Eye (tissue), 1 donor: ENCODE results near the gene GPX2.

Source experiments
- DNase-seq: peaks from one replicate; pipeline ENCODE4 v3.0.0-alpha.2; 2015

GPX2 gene

DNA sequence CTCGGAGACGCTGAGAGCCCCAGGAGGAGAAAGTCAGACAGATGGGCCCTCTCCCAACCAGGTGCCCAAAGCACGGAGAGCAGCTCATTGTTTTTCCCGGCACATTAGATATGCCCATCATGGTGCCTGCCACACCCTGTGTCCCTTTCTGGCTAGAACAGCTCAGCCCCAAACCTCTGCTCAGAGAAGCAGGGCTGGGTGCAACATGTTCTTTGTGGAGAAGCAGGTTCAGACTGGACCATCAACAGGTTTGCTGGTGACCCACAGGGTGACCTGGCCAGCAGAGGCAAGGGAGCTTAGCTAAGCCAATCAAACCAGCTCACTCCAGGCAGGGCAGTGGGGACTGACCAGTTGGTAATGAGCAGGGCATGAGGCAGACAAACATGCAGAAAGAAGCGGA is 16.2 kb upstream of the GPX2 start:
- no peak for DNase-seq

DNA sequence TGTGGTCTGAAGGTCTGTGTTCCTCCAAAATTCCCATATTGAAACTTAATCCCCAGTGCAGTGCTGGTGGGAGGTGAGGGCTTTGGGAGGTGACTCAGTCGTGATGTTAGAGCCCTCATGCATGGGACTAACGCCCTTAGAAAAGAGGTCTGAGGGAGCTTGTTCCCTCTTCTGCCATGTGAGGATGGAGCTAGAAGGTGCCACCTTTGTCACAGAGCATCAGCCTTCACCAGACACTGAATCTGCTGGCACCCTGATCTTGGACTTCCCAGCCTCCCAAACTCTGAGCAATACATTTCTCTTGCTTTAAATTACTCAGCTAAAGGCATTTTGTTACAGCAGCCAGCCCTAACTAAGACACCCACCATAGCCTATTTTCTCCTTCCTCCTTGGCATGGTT is 15.7 kb upstream of the GPX2 start:
- no peak for DNase-seq

DNA sequence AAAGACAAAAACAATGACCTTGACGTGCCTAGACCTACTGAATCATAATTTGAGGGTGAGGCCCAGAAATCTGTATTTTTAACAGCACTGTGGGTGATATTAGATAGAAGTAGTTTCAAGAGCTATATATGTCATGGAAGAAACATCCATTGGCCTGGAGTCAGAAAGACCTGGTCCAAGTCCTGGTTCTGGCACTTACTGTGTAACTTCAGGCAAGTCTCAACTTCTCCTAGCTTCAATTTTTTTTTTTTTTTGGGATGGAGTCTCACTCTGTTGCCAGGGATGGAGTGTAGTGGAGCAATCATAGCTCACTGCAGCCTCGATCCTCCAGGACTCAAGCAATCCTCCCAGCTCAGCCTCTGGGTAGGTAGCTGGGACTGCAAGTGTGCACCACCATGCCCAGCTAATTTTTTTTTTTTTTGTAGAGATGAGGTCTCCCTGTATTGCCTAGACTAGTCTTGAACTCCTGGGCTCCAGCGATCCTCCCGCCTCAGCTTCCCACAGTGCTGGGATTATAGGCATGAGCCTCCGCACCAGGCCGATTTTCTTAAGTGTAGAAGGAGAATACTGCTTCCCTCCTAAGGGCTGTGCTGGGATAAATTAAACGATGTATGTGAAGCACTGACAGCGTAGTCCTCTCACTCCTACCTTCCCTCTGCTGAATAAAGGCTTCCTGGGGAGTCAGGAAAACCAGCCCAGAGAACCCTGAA is 14.3 kb upstream of the GPX2 start:
- no peak for DNase-seq

DNA sequence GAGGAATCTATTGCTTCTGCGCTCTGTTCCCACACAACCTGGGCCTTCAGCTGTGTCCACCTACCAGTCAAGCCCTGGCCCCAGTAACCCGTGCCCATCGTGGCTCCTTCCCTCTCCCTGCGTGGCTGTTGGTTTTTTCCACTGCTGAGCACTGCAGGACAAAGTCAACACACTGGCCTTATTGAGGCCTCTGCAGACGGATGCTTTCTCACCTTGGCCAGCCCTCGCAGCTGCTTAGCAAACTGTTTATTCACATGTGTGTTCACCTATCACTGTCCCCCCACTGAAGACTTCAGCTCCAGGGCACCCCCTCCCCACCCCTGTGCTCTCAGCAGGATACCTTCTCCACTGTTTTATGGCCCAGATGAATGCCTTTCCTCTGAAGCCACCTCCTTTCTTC is 12.8 kb upstream of the GPX2 start:
- no peak for DNase-seq

DNA sequence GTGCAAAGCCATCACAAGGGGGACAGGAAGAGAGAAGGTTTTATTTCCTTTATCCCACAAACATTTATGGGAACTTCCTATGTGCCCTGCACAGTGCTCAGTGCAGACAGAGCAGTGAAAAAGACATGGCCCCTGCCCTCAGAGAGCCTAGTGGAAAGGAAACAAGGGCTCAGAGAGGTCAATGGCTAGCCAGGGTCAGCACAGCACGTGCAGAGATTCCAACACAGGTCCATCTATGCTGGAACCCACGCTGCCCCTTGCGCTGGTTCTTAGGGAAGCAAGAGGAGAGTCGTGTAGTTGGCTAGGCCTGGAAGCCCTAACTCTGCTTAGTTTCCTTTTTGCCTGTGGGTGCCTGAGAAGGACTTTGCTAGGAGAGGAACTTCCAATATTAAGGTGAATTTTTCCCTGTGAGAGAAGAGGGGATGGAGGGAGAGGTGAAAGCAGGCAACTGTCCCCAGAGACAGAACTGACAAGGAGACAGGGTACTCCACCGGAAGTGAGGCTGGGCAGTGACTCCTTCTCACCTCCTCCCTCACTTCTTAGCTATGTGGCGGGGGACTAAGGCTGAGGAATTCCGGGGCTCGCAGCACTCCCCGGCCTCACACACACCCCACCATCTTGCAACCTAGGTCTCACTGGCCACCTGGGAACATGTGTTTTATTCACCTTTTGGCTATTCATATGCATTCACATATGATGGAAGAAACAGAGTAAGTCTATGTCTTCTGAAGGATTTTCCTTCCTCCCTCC is 12.1 kb upstream of the GPX2 start:
- no peak for DNase-seq

DNA sequence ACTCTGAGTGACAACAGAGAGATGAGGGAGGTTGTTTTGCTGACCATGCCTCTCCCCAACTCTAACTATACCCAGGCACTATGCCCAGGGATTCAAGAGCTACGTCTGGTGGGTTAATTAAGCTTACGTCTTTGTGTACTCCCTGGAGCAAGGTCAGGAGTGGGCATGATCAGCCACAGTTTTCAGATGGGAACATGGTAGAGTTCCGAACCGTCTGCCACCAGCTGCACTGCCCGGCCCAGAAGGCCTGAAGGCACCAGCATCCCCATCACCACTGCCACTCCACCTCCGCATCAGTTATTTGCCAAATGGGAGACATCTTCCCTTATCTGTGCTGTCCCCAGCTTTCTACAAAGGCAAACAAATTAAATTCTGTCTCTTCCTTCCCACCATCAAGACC is 11.1 kb upstream of the GPX2 start:
- no peak for DNase-seq

DNA sequence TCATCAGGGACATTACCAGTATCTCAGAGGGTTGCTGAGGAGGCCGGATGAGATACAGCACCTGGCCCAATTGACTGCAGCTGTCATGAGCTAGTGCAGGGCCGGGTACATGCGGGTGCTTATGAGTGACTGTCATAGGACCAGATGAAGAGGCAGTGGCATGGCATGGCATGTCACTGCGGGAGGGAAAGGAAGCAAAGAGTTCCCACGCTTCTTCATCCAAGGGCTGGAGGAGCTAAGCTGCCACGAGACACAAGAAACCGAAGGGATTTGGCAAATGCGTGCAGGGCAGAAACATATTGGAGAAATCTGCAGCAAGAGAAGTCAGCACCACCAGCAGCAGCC is 10.7 kb upstream of the GPX2 start:
- no peak for DNase-seq

DNA sequence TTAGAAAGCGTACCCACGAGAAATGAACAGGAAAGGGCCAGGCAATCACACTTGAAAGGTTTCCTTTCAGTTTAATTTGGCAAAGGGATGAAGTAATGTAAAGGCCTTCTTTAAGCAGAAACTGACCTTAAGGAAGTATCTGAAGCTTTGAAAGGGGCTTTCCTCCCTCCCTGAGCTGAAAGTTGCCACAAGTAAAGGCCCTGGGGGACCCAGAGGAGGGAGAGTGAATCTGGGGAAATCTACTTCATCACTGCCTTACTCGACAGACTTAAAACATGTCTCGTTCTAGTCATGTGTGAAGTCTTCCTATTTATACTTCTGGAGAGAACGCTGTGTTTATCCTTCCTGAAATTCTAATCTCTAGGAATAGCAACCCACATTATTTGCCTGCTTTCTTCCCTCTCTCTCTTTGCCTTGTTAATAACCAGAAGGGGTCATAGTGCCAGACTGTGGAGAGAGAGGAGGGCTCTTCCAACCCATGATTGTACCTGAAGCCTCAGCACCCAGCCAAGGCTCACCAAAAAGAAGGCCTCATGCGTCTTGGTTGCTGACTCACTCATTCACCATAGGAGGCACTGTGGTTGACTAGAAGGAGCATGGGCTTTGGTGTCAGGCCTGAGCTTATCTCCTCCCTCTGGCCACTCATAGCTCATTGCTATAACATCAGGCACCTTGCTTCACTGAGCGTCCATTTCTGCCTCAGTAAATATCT is 10.2 kb upstream of the GPX2 start:
- peak; percentile 20 for DNase-seq

DNA sequence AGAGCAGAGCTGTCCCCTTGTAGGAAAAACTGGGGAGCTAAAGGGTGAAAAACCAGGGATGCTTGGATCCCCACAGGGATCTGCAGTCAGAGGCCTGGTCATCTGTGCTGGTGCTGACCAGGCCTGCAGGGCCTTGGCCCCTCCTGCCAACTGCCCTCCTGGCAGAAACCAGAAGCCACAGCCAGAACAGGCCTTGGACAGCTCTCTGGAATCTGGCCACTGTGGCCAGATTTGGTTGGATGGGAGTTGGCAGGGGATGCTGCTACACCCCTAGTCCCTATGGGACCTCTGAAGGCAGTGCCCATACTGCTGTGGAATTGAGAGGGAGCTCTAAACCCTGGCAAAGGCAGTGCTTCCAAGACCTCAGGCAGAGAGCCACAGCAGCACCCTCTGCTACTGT is 9.2 kb upstream of the GPX2 start:
- DNase-seq: no peak

DNA sequence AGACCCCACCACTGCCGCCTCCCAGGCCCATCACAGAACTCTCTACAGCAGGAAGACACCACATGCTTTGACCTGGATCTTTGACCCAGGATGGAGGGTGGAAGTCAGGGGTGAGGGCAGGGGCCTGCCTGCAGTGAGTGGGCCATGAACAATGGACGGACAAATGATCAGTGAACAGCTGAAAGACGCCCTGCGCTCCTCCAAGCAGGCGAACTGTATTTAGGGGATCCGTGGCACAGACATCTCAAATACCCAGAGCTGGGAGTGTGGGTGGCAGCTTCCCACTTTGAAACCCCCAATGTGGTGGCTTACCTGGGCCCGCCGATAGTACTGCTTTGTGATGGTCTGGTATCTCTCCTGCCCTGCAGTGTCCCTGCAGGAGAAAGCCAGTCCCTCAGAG is 8.7 kb upstream of the GPX2 start:
- no peak for DNase-seq

DNA sequence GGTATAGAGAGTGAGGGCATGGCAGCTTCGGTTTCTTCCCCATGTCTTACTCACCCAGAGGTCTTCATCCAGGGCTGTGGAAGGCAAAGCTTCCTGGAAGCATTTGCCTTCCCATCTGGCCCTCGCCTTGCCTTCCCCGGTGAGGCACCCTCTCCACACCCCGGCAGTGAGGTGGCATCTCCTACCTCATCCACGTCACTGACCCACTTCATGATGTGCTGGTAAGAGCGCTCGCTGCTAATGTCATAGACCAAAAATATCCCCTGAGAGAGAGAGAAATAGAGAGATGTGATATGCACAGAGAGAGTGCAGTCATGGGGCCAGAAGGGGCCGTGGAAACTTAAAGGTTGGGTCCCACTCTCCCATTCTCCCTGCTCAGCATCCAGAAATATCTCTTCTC is 8.3 kb upstream of the GPX2 start:
- no peak for DNase-seq

DNA sequence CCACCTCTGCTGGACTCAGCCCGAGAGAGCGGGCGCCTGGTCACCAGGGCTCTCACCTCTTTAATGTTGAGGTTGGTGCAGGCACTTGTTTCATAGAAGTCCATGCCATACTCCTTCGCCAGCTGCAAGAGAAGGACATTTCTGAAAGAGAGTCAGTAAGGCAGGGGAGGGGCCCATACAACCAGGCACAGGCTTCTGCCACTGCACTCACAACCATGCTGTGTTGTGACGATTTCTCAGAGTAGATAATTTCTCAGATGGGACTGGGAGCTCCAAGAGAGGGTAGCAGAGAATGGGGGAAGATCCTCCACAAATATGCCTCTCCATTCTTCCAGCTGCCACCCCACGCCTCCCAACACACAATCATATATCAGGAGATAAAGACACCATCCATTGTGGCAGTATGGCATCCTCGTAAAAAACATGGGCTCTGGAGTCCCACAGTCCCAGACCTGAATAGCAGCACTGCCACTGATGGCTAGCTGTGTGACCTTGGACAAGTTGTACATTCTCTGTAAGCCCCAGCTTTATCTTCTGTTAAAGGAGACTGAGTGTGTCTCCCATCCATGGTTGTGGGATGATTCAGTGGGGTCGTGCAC is 6.2 kb upstream of the GPX2 start:
- no peak for DNase-seq

DNA sequence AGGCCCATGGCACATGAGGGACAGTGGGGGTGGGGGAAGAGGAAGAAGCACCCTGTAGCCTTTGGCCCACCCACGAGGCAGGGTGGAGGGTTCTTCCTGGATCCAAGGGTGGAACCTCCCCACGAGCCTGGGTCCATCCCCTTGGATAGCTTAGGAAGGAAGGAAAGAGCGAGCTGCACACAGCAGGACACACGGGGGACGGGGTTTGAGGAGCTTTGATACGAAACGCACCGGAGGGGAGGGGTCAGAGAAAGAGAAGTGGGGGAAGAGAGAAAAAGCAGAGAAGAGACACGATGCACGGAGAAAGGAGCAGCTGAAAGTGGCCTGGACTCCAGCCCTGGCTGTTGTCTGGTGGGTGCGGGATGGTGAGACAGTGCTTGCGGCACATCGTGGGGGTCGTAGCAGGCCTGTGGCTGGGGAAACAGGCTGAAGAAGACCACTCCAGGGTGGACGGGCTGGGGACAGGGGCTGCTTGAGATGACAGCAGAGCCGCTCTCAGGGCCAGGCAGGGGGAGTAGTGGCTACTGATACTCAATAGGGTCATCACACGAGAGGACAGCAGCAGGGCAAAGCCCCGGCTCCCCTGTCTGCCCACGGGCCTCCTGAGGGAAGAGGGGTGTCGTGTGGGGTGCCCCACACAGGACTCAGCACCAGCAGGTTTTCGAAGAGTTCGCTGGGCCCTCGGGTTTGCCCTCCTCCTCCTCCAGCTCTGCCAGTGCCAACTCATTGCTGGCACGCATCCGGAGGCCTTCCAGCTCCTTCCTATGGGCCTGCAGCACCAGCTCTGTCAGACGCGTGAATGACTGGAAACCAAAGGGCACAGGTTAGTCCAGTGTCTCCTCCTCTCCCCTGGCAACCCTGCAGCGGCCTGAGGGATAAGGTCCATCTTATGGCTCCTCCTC is 5.4 kb upstream of the GPX2 start:
- DNase-seq: no peak

DNA sequence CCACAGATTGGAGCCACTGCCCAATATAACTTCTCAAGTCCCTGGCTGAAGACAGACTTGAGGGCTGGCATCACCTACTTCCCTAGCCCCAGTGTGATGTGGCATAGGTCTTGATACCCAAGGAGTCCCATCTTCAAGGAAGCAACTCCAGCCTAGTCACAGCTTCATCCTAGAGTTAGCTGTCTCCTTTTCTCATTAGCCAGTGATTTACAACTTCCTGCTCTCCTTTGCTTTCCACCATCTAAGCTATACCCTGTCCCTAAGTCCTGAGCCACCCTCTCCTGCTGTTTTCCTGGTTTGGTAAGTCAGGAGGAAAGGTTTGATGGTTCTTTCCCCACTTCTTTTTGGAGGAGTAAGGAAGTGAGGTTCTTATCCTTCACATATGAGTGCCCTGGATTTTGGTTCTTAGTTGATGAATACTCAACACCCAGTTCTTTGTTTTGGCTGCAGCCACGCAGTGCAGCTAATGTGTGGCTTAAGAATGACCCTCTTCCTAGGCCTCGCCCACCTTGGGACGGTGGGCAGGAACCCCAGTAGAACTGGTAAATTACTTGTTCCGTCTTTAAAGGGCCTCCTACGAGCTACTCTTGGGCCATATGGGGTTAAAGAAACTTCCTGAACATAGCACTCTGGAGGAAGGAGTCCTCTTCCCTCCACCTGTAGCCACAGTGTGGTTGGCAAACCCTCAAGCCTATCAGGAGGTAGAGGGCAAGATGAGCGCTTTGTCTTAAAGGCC is 3.9 kb upstream of the GPX2 start:
- DNase-seq: no peak

DNA sequence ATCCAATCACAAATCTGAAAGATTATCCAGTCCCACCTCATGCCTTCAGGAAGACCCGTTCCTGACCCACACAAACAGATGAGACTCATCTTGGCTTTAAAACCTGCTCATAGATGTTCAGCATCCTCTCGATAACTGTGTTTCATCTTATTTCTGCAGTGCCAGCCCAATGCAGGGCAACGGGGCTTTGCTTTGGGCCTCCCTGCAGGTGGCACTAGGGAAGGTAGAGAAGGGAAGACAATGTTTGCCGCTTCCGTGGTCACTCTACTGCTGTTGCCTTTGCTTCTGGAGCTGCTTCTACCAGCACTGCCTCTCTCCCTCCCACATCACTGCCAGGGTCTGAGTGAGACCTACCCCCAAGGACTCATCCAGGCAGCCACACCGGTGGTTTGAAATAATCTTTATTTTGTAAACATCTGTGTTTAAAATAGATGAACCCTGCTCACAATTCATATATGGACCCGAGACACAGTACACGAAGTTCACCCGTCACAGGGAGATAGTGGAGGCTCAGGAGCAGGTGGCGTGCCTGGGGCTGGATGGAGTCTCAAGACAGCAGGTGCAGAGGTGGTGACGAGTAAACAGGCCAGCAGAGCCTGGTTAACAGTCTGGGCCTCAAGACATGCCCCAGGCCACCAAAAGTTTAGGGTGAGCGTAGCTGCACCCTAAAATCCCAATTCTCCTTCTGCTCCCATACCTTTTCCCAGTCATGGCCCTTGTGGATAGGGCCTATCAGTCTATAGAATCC is 3.1 kb upstream of the GPX2 start:
- DNase-seq: no peak

DNA sequence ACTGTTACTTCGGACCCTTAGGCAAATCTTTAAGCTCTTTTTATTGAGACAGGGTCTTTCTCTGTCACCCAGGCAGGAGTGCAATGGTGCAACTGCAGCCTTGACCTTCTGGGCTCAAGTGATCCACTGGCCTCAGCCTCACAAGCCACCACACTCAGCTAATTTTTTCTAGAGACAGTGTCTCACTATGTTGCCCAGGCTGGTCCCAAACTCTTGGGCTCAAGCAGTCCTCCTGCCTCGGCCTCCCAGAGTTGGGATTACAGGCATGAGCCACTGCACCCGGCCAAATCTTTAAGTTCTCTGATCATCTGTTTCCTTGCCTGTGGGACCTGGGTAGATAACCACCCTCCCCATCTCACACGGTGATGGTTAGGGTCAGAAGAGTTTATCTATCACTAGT is 2.3 kb upstream of the GPX2 start:
- no peak for DNase-seq

DNA sequence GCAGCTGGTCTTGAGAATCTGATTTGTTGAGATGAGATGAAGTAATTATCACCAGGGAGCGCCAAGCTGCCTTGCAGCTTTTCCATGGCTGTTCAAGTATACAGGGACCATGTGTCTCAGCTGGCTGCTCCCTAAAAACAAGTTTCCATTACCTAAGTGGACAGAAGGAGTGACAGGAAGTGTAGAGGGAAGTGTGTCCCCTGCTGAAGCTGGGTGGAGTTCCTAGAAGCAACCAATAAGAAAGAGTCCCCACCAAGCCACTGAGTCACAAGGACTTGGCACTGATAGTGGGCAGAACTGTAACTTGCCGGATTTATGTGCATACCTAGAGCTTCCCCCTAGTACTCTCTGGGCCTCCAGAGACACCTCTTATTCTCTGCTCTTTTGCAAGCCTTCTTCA is 1.5 kb upstream of the GPX2 start:
- DNase-seq: no peak

DNA sequence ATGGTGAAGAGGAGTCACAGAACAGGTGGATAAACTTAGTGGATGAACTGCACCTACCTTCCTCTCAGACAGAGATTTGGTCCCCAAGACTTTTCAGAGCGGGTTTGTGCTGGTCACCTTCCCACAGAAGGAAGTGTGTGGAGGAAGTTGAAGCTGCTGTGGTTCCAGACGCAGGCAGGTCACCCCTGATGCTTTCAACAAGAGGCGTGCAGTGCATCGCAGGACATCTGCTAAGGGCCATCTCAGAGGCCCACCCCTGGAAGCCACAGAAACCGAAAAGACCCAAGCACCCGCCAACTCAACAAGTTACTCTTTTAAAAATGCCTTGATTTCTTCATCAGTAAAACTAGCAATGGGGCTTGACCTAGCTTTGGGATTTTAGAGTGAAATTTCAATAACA is 1.0 kb upstream of the GPX2 start:
- no peak for DNase-seq

DNA sequence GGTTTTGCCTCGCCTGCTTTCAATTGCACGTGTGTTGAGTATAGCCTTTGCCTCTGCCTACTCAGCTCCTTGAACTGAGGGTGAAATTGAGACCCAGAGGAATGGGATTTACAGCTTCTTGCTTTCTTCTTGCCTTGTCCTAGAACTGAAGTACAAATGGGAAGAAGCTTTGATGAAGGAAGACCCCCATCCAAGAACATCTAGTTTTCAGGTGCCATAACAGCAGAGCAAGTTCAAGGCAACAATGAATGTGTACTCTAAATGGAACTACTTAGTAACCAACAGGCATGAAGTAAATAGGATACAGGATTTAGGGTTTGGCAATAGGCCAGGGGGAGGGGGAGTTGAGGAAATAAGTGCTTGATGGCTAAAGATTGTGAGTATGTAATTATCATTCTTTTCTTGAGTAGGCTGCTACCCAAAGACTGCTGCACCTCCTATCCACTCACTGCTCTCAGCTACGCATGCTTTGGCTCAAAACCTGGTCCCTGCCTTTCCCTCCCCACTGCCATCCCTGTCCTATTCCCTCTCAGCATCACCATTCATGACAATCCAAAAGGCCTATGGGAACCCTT is 2.1 kb downstream of the GPX2 start:
- DNase-seq: no peak

DNA sequence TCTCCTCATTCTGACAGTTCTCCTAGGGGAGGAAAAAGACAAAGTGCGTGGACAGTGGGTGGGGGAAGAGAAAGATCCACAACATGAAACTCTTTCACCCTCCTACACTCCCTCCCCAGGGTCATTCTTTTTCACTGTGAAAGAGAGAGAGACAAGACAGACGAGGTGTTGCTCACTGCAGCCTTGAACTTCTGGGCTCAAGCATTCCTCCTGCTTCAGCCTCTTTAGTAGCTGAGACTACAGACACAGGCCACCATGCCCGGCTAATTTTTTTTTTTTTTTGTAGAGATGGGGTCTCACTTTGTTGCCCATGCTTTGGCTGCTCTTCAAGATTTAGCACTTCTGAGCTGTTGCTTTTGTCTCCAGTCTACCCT is 2.7 kb downstream of the GPX2 start:
- DNase-seq: no peak
